H1 (cell line): ENCODE results near the gene REPIN1. TPM values are rescaled to one million over a fixed set of nuclear protein-coding genes. Genes with fewer than 3 reads are reported as not detected.
A peak's percentile ranks its signal among the peaks of the same experiment; 100 is the strongest.

Experiments
- CTCF ChIA-PET: fragments of 300-600 bp; sonication (Branson Sonifier 250); formaldehyde crosslinking; loops from one replicate; lab custom pipeline; 2021; ENCODE audit not compliant: partially characterized antibody; lab: Charles Lee
- POLR2A ChIA-PET: fragments of 300-600 bp; sonication (Branson Sonifier 250); formaldehyde crosslinking; loops from one replicate; lab custom pipeline; 2021; ENCODE audit warnings: inconsistent platforms; ENCODE audit not compliant: partially characterized antibody; lab: Charles Lee
- DNase-seq, 2 experiments: peaks; one replicate each; pipeline versions ENCODE4 v3.0.0 to v3.0.0-alpha.2; 2010 to 2022; ENCODE audit warnings: low spot score in 2 of 2, low read depth in 1 of 2, mixed read lengths in 1 of 2
- FAIRE-seq: peaks from 2 replicates; lab custom pipeline; 2011; peaks lifted over from hg19 to GRCh38; lab: Jason Lieb, UNC
- H2AFZ ChIP-seq: 2 replicates; pipeline ENCODE4 v1.8.1; 2012; ENCODE audit warnings: low read length, inconsistent platforms
- H2AK5ac ChIP-seq: 2 replicates; pipeline ENCODE4 v1.6.1; 2013; ENCODE audit warnings: low read depth, low read length
- H2BK120ac ChIP-seq: replicated peaks from 2 replicates; pipeline ENCODE3; 2013; ENCODE audit warnings: low read depth, low read length, inconsistent platforms
- H2BK12ac ChIP-seq: 2 replicates; pipeline ENCODE4 v1.6.1; 2013; ENCODE audit warnings: low read depth, low read length
- H2BK15ac ChIP-seq: 2 replicates; pipeline ENCODE4 v1.6.1; 2013; ENCODE audit warnings: low read length
- H2BK20ac ChIP-seq: 2 replicates; pipeline ENCODE4 v1.6.1; 2013; ENCODE audit warnings: low read length
- H2BK5ac ChIP-seq: 2 replicates; pipeline ENCODE4 v1.6.1; 2013; ENCODE audit warnings: low read depth, low read length
- H3K14ac ChIP-seq: 2 replicates; pipeline ENCODE4 v1.6.1; 2013; ENCODE audit warnings: inconsistent platforms; ENCODE audit not compliant: insufficient read length
- H3K18ac ChIP-seq: 2 replicates; pipeline ENCODE4 v1.6.1; 2013; ENCODE audit warnings: low read length; ENCODE audit errors: extremely low read depth
- H3K23ac ChIP-seq: 2 replicates; pipeline ENCODE4 v1.6.1; 2013; ENCODE audit warnings: inconsistent platforms; ENCODE audit not compliant: insufficient read length
- H3K23me2 ChIP-seq: 2 replicates; pipeline ENCODE4 v1.6.1; 2013; ENCODE audit warnings: low read depth, low read length
- H3K27ac ChIP-seq: 2 replicates; pipeline ENCODE4 v1.6.1; 2011; ENCODE audit warnings: low read depth, low read length, inconsistent platforms
- H3K27me3 ChIP-seq, 4 experiments: replicated peaks in 1 of 4; 1 replicate in 1 of 4; 2 replicates in 3 of 4; pipeline versions ENCODE4 v1.6.1 to v1.8.1; 2011 to 2013; ENCODE audit warnings: low read length in 3 of 4, mild to moderate bottlenecking in 3 of 4, inconsistent platforms in 2 of 4, mixed read lengths in 2 of 4, moderate library complexity in 1 of 4; ENCODE audit not compliant: control insufficient read depth in 3 of 4, insufficient read depth in 3 of 4; ENCODE audit errors: extremely low read depth in 1 of 4
- H3K36me3 ChIP-seq, 4 experiments: 2 replicates each; pipeline versions ENCODE4 v1.6.1 to v1.8.1; 2011 to 2013; ENCODE audit warnings: mild to moderate bottlenecking in 4 of 4, low read length in 3 of 4, moderate library complexity in 2 of 4, control low read depth in 1 of 4, inconsistent platforms in 1 of 4; ENCODE audit not compliant: insufficient read depth in 4 of 4, control insufficient read depth in 2 of 4
- H3K4ac ChIP-seq: replicated peaks from 2 replicates; pipeline ENCODE3; 2013; ENCODE audit warnings: low read length, low read depth, mixed read lengths, inconsistent platforms; ENCODE audit not compliant: insufficient read length
- H3K4me1 ChIP-seq, 4 experiments: replicated peaks in 1 of 4; 1 replicate in 1 of 4; 2 replicates in 3 of 4; pipeline versions ENCODE4 v1.6.1 to v1.8.1; 2011 to 2013; ENCODE audit warnings: low read length in 3 of 4, inconsistent platforms in 2 of 4, mixed read lengths in 1 of 4; ENCODE audit not compliant: insufficient read depth in 4 of 4, control insufficient read depth in 3 of 4
- H3K4me2 ChIP-seq, 2 experiments: 2 replicates each; pipeline versions ENCODE4 v1.6.1 to v1.8.1; 2011 to 2013; ENCODE audit warnings: low read depth in 2 of 2, low read length in 2 of 2, control low read depth in 1 of 2, inconsistent platforms in 1 of 2, mild to moderate bottlenecking in 1 of 2; ENCODE audit not compliant: insufficient read depth in 1 of 2
- H3K4me3 ChIP-seq, 4 experiments: fragments of 200-600, 300-600 bp in 1 of 4; sonication (generic), shearing (Covaris generic), sonication (Bioruptor Twin) in 1 of 4; 2 replicates each; pipeline versions ENCODE4 v1.5.1 to v1.8.1; 2011 to 2016; ENCODE audit warnings: low read length in 4 of 4, low read depth in 3 of 4, control low read depth in 2 of 4, inconsistent platforms in 2 of 4, mild to moderate bottlenecking in 2 of 4, mixed read lengths in 1 of 4, moderate library complexity in 1 of 4; ENCODE audit not compliant: insufficient read depth in 2 of 4; ENCODE audit errors: extremely low read depth in 1 of 4
- H3K56ac ChIP-seq: replicated peaks from 2 replicates; pipeline ENCODE3; 2013; ENCODE audit warnings: low read depth, mild to moderate bottlenecking, mixed read lengths, low read length, inconsistent platforms; ENCODE audit not compliant: insufficient read length
- H3K79me1 ChIP-seq: 2 replicates; pipeline ENCODE4 v1.6.1; 2013; ENCODE audit warnings: low read depth, low read length, control low read depth
- H3K79me2 ChIP-seq, 2 experiments: 2 replicates each; pipeline versions ENCODE4 v1.6.1 to v1.8.1; 2012 to 2013; ENCODE audit warnings: low read length in 2 of 2, mild to moderate bottlenecking in 2 of 2, inconsistent platforms in 1 of 2; ENCODE audit not compliant: insufficient read depth in 2 of 2, control insufficient read depth in 1 of 2
- H3K9ac ChIP-seq, 4 experiments: replicated peaks in 1 of 4; 1 replicate in 1 of 4; 2 replicates in 3 of 4; pipeline versions ENCODE4 v1.6.1 to v1.8.1; 2011 to 2013; ENCODE audit warnings: low read depth in 3 of 4, low read length in 3 of 4, control low read depth in 2 of 4, mild to moderate bottlenecking in 2 of 4, moderate library complexity in 2 of 4, inconsistent platforms in 1 of 4; ENCODE audit errors: extremely low read depth in 1 of 4
- H3K9me3 ChIP-seq, 2 experiments: 2 replicates each; pipeline versions ENCODE4 v1.6.1 to v1.8.1; 2012 to 2013; ENCODE audit warnings: mild to moderate bottlenecking in 2 of 2, moderate library complexity in 2 of 2, control low read depth in 1 of 2, inconsistent platforms in 1 of 2, low read depth in 1 of 2, low read length in 1 of 2, mixed read lengths in 1 of 2; ENCODE audit not compliant: insufficient read depth in 2 of 2
- H4K20me1 ChIP-seq, 2 experiments: replicated peaks in 1 of 2; 2 replicates each; pipeline versions ENCODE3 to v1.8.1; 2011 to 2013; ENCODE audit warnings: inconsistent platforms in 2 of 2, low read length in 2 of 2, mild to moderate bottlenecking in 1 of 2; ENCODE audit not compliant: insufficient read depth in 2 of 2, control insufficient read depth in 1 of 2
- H4K5ac ChIP-seq: 2 replicates; pipeline ENCODE4 v1.6.1; 2013; ENCODE audit warnings: low read length, low read depth, mixed read lengths, inconsistent platforms; ENCODE audit not compliant: insufficient read length
- H4K8ac ChIP-seq: 2 replicates; pipeline ENCODE4 v1.8.0; 2013; ENCODE audit warnings: mild to moderate bottlenecking, moderate library complexity, low read length, inconsistent platforms; ENCODE audit not compliant: insufficient read depth; ENCODE audit errors: extremely low read depth
- H4K91ac ChIP-seq: replicated peaks from 2 replicates; pipeline ENCODE3; 2013; ENCODE audit warnings: low read length, mixed read lengths, inconsistent platforms; ENCODE audit not compliant: insufficient read length
- CEBPB ChIP-seq: IDR thresholded peaks from 2 replicates; pipeline ENCODE4 v1.6.1; 2012; ENCODE audit warnings: low read depth, low read length
- JUND ChIP-seq: IDR thresholded peaks from 2 replicates; pipeline ENCODE4 v1.6.1; 2011; ENCODE audit warnings: mild to moderate bottlenecking, improper control_type of control experiment, low read length
- KDM4A ChIP-seq: IDR thresholded peaks from one replicate; pipeline ENCODE4 v1.7.1; 2012; ENCODE audit warnings: low read depth, mild to moderate bottlenecking, moderate library complexity, low read length, inconsistent platforms; ENCODE audit not compliant: severe bottlenecking
- NANOG ChIP-seq: IDR thresholded peaks from 2 replicates; pipeline ENCODE4 v1.6.1; 2011; ENCODE audit warnings: low read length, low read depth, mild to moderate bottlenecking, inconsistent platforms; ENCODE audit not compliant: insufficient read depth, poor library complexity, severe bottlenecking
- POLR2AphosphoS5 ChIP-seq: IDR thresholded peaks from 2 replicates; pipeline ENCODE4 v1.6.1; 2011; ENCODE audit warnings: low read depth, low read length
- RBBP5 ChIP-seq: IDR thresholded peaks from 2 replicates; pipeline ENCODE4 v1.7.1; 2012; ENCODE audit warnings: low read depth, mild to moderate bottlenecking, inconsistent platforms, low read length, moderate library complexity, borderline replicate concordance
- SIN3A ChIP-seq, 2 experiments: IDR thresholded peaks in 1 of 2; conservative IDR thresholded peaks in 1 of 2; 2 replicates each; pipeline ENCODE4 v1.6.1; 2011 to 2012; ENCODE audit warnings: low read length in 2 of 2, improper control_type of control experiment in 1 of 2, low read depth in 1 of 2, mild to moderate bottlenecking in 1 of 2
- SP2 ChIP-seq: IDR thresholded peaks from 2 replicates; pipeline ENCODE4 v1.6.1; 2012; ENCODE audit warnings: mild to moderate bottlenecking, low read length, inconsistent platforms
- SP4 ChIP-seq: IDR thresholded peaks from 2 replicates; pipeline ENCODE4 v1.6.1; 2012; ENCODE audit warnings: low read length, inconsistent platforms
- YY1 ChIP-seq: IDR thresholded peaks from 2 replicates; pipeline ENCODE4 v1.6.1; 2011; ENCODE audit warnings: low read depth, mild to moderate bottlenecking, low read length
- WGBS, 2 experiments: shearing (Covaris generic) in 1 of 2; methylation state at CpG; one replicate each; pipeline versions ENCODE4 v1.1.6 to v1.1.7; 2013 to 2015; ENCODE audit warnings: low lambda C conversion rate in 2 of 2, mixed read lengths in 2 of 2, inconsistent platforms in 1 of 2, low coverage in 1 of 2, missing lambda C conversion rate in 1 of 2; ENCODE audit not compliant: insufficient replicate concordance in 2 of 2, insufficient coverage in 1 of 2, insufficient read length in 1 of 2; ENCODE audit errors: extremely low coverage in 1 of 2, missing lambda C conversion rate in 1 of 2; 5-methylcytosine and 5-hydroxymethylcytosine counted together
- polyA plus RNA-seq, 7 experiments: library from polyadenylated mRNA; depleted of rRNA in 3 of 7; stranded (reverse) in 5 of 7; unstranded in 2 of 7; fragments of >200 nt in 5 of 7; fragments of 200-250 nt in 2 of 7; gene quantifications; 1 replicate in 5 of 7; 2 replicates in 1 of 7; 4 replicates in 1 of 7; pipeline versions ENCODE4 v1.2.1 to v1.2.3, GENCODE V29; 2011 to 2013; ENCODE audit warnings: missing spikeins in 2 of 7, mixed read lengths in 2 of 7
- total RNA-seq: library from RNA; stranded (reverse); fragmentation: NEBNext Ultra II Directional; extraction: Animal tissue kit (Norgen Biotek cat#: 25700); gene quantifications from 2 replicates; pipeline ENCODE4 v1.2.1, GENCODE V29; 2021
- TF ChIP-seq, protein P1 (sequence below), 3 experiments: IDR thresholded peaks; 1 replicate in 2 of 3; 2 replicates in 1 of 3; pipeline versions ENCODE4 v1.5.1 to v1.6.1; 2011; ENCODE audit warnings: low read length in 3 of 3, mild to moderate bottlenecking in 3 of 3, inconsistent platforms in 2 of 3, low read depth in 1 of 3, moderate library complexity in 1 of 3; ENCODE audit not compliant: insufficient read depth in 1 of 3; ENCODE audit errors: control extremely low read depth in 1 of 3

REPIN1 gene
- total and polyA plus RNA-seq, 2 of the 8 experiments (the other 6 are each of a cell fraction or from before 2014, with no cell fraction given) = 98.6 to 125 TPM

DNA sequence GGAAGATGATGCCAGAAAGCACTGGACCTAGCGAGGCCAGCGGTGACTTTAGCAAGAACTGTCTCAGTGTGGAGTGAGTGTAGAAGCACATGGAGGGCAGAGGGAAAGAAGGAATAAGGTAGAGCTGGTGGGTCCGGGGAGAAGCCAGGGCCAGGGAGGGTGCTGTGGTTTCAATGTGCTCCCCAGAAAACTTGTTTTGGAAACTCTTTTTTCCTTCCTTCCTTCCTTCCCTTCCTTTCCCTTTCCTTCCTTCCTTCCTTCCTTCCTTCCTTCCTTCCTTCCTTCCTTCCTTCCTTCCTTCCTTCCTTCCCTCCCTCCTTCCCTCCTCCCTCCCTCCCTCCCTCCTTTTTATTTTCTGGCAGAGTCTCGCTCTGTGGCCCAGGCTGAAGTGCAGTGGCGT lies 21.7 kb upstream of the REPIN1 start:
- CTCF ChIA-PET = interaction anchor here (0.7 to 5.2 kb wide), 7 partner anchors 8 to 630 kb away, joined by 3 to 41 read pairs (median 4); no protein-coding TSS in a partner anchor
- Histone ChIP-seq H2BK20ac (no peak overlapping the region), H3K4me2 (no peak overlapping the region), H3K4ac (no peak overlapping the region), H3K79me2 (peaks cover 0 to 5% of the 10 kb centered on the region in 2 experiments; a peak in 1 of 4 replicates), H3K27ac (no peak overlapping the region), H2BK5ac (no peak overlapping the region), H3K9ac (no peak overlapping the region), H3K23me2 (peaks cover 2% of the 10 kb centered on the region; the same call in 1 of the 2 replicates), H3K27me3 (peaks cover 0 to 21% (median 19%) of the 10 kb centered on the region in 4 experiments; a peak in 6 of 7 replicates), H3K4me1 (peaks cover 3 to 8% (median 5%) of the 10 kb centered on the region in 4 experiments), H4K91ac (no peak overlapping the region), H2AFZ (no peak overlapping the region), H2BK15ac (no peak overlapping the region), H3K23ac (no peak overlapping the region), H2AK5ac (0 out of 2 replicates have a peak overlapping the region, but pooled peaks have one; percentile 30), H2BK12ac (0 out of 2 replicates have a peak overlapping the region, but pooled peaks have one; percentile 7), H4K5ac (no peak overlapping the region), H3K79me1 (no peaks in the 10 kb centered on the region), H3K56ac (no peak overlapping the region), H3K18ac (peak overlapping the region; percentile 29; the same call in 1 of the 2 replicates), H2BK120ac (no peak overlapping the region), H3K36me3 (no peaks in the 10 kb centered on the region), H3K9me3 (peaks cover 0 to 11% of the 10 kb centered on the region in 2 experiments; a peak in 3 of 4 replicates), H3K14ac (no peak overlapping the region), H4K20me1 (no peaks in the 10 kb centered on the region), H3K4me3 (no peak overlapping the region), H4K8ac (no peak overlapping the region)
- 90% methylated on average over 3 of the region's 5 CpGs; no CpG with 5 or more reads in 1 of the 2 experiments for WGBS, 2 experiments
- FAIRE-seq (no peak), DNase-seq (no peak)
- POLR2A ChIA-PET = interaction anchor here (1.6 to 1.9 kb wide), 2 partner anchors 27 to 37 kb away, joined by 5 to 6 read pairs; no protein-coding TSS in a partner anchor
- TF ChIP-seq SP4 (no peak), NANOG (no peak), JUND (no peak), CEBPB (no peak), KDM4A (no peak), POLR2AphosphoS5 (no peak), SIN3A (conservative IDR thresholded peaks at IDR 0.05 in 1 of 2, IDR thresholded peaks at IDR 0.05 in 1 of 2; ENCODE audit: low read depth in 1 of 2, low read length in 2 of 2) (no peak), RBBP5 (no peak), SP2 (no peak), YY1 (no peak)
- TF ChIP-seq, protein P1, sequence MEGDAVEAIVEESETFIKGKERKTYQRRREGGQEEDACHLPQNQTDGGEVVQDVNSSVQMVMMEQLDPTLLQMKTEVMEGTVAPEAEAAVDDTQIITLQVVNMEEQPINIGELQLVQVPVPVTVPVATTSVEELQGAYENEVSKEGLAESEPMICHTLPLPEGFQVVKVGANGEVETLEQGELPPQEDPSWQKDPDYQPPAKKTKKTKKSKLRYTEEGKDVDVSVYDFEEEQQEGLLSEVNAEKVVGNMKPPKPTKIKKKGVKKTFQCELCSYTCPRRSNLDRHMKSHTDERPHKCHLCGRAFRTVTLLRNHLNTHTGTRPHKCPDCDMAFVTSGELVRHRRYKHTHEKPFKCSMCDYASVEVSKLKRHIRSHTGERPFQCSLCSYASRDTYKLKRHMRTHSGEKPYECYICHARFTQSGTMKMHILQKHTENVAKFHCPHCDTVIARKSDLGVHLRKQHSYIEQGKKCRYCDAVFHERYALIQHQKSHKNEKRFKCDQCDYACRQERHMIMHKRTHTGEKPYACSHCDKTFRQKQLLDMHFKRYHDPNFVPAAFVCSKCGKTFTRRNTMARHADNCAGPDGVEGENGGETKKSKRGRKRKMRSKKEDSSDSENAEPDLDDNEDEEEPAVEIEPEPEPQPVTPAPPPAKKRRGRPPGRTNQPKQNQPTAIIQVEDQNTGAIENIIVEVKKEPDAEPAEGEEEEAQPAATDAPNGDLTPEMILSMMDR (IDR thresholded peaks at IDR 0.05; ENCODE audit: control extremely low read depth in 1 of 3, insufficient read depth in 1 of 3, low read depth in 1 of 3, low read length in 3 of 3) = no peak
